ENCODE data around the gene SLC51A.
A peak's percentile ranks its signal among the peaks of the same experiment; 100 is the strongest.
"Not testable (repeated sequence)": the region's sequence is repeated elsewhere in the genome, so short reads cannot be mapped to it uniquely, and the experiment has no call there.

SLC51A gene

GRCh38 chr3:196193736-196194541 is 22.4 kb upstream of the SLC51A start:
- DNase-seq, result no peak

DNA sequence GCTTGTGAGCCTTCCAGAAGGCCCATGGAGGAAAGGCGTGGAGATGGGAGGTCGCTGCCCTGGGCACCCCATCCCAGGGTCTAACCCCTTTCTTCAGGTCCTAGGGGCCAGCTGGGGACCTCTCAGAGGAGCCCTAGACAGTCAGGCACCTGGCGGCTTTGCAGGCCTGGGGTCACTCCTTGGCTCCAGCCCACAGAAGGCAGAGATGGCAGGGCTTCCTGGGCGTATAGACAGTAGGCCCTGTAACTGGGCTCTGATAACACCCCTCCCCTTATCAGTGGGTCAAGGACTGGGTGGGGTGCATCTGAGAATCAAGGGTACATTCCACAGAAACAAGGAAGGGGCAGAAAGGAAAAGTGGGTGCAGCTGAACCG is 21.8 kb upstream of the SLC51A start:
- DNase-seq, result no peak

- no peak for DNase-seq
Observed at GRCh38 chr3:196195664-196196265, 20.6 kb upstream of the SLC51A start.

DNA sequence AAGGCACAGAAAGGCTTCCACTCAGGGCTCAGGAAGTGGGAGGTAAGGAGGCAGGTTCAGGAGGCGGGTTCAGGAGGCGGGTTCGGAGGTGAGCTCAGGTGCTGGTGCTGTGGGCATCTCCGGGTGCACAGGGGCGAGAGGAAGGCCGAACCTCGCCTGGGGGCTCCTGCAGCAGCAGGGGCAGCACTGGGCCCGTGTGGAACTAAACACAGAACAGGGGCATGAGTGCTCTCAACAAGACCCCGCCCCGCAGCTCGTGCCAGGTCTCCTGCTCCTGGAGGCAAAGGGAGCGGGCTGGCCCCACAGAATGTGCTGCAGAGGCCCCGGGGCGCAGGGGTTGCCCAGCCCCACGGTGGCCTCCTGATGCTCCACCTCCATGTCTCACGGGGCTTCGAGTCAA is 18.8 kb upstream of the SLC51A start:
- no peak for DNase-seq

GRCh38 chr3:196198081-196198675 is 18.2 kb upstream of the SLC51A start:
- no peak for DNase-seq

- DNase-seq, result no peak
Observed at GRCh38 chr3:196198771-196199753, 17.3 kb upstream of the SLC51A start.

- DNase-seq, result no peak
Observed at GRCh38 chr3:196202516-196202970, 13.8 kb upstream of the SLC51A start.

DNA sequence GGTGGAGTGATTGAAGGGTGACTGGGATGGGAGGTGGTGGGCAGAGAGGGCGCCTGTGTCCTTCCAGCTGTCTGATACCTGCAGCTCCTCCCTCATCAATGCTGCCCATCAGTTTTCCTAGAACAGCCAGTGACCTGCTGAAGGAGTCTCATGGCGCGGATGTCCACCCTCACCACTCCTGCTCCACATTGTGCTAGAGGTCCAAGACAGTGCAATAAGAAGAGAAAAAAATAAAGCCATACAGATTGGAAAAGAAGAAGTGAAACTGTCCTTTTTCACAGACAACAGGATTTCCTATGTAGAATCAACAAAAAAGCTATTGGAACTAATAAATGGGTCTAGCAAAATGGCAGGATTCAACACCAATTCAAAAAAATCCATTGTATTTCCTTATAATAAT is 12.5 kb upstream of the SLC51A start:
- no peak for DNase-seq

GRCh38 chr3:196205442-196206205 is 10.7 kb upstream of the SLC51A start:
- DNase-seq, result not testable (repeated sequence)

- DNase-seq, result no peak
Observed at GRCh38 chr3:196207159-196207832, 9.0 kb upstream of the SLC51A start.

DNA sequence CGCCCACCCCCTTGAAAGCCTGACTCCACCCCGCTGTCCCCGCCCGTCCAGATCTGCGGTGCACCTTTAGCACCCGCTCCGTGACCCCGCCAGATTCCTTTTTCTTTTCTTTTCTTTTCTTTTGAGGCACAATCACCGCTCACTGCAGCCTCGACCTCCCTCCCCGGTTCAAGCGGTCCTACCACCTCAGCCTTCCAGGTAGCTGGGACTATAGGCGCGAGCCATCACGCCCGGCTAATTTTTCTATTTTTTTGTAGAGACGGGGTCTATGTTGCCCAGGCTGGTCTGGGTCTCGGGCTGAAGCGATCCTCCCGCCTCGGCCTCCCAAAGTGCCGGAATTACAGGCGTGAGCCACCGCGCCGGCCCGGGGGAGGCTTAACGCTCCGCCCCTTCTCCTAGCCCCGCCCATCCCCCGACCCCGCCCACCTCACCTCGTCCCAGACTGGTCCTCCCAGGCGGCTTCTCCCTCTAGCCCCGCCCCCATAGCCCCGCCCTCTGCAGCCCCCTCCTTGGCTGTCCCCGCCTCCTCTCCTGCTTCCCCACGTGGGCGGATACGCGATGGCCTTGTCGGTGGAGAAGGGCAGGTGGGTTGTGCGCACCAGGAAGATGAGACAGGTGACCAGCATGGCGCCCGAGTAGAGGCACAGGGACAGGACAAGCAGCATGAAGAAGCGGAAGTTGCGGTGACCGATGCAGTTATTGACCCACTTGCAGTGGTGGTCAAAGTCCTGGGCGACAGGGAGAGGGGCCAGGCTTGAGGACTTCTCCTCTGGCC is 8.3 kb upstream of the SLC51A start:
- DNase-seq, result peak; percentile 63 to 66

DNA sequence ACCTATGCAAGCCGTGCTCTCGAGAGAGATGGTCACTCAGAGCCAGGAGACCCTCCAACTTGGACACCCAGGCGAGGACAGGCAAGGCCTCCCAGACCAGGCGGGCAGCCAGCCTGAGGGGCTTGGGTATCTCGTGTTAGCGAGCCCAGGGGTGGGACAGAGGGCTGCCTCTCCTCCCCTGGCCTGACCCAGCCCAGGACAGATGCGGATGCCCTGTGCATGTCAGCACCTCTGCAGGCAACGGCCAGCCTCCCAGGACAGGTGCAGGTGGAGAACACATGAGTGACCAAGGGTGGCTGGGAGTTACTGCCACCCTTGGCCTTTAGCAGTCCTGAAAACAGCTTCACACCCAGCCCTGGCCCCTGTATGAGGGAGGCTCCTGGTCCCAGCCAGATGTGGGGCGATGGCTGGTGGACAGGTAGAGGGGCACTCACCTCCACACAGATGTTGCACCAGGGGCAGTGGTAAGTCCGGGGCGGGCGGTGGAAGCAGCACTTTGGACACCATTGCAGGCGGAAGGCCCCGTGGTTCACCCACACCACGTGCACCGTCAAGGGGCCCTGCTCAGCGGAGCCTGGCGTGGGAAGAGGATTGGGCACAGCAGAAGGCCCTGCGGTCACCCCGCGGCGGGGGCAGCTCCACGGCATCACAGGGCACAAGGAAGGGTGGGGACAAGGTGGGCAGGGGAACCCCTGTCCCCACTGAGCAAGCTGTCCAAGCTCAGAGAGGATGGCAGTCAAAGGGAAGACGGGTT is 7.2 kb upstream of the SLC51A start:
- DNase-seq, result no peak

DNA sequence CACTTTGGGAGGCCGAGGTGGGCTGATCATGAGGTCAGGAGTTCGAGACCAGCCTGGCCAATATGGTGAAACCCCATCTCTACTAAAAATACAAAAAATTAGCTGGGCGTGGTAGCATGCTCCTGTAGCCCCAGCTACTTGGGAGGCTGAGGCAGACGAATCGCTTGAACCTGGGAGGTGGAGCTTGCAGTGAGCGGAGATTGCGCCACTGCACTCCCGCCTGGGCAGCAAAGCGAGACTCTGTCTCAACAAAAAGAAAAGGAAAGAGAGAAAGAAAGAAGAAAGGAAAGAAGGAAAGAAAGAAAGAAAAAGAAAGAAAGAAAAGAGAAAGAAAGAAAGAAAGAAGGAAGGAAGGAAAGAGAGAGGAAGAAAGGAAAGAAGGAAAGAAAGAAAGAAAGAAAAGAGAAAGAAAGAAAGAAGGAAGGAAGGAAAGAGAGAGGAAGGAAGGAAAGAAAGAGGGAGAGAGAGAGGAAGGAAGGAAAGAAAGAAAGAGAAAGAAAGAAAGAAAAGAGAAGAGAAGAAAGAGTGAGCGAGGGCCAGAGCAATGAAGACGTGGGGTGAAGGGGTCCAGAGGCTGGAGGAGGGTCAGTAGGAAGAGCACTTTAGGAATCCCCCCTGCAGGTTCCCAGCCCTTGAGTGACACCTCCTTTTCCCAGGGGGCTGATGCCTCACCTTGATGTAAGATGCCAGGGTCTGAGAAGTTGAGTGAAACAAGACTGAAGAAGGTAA is 6.2 kb upstream of the SLC51A start:
- not testable (repeated sequence) for DNase-seq

- no peak for DNase-seq
Observed at GRCh38 chr3:196210673-196211556, 5.4 kb upstream of the SLC51A start, which contains the start of gene ZDHHC19. ZDHHC19 (minus strand) TSS chr3:196211400; CDS start chr3:196211315, 85 bp downstream.

DNA sequence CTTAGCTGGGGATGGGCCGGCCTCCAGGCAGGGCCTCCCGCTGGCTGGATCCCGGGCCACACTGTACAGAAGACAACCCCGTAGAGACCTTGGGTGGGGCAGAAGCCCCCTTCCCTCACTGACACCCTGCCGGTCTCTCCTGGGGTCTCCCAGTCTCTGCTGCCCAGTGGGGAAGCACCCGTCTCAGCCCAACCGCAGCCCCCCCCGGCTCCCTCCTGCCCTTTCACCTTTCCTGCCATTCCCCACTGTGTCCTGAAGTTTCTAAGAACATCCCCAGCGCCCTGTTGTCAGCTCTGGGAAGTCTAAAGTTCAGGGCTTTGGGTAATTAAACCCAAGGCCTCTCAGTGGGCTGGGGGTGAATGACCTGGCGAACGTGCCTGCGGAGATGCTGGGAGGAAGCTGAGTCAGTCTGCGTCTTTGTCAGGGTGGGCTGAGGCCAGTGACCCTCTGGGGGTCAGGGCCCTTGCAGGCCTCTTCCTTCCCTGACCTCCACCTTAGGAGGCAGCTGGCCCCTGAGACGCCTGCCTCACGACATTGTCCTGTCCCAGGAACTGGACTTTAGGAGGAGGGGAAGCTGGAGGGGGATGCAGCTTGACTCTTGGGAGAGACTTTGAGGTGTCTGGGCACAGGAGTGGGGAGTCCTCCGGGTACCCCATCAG is 1.4 kb upstream of the SLC51A start:
- no peak for DNase-seq

- DNase-seq, result no peak
Observed at GRCh38 chr3:196215493-196216020, 777 bp upstream of the SLC51A start.

DNA sequence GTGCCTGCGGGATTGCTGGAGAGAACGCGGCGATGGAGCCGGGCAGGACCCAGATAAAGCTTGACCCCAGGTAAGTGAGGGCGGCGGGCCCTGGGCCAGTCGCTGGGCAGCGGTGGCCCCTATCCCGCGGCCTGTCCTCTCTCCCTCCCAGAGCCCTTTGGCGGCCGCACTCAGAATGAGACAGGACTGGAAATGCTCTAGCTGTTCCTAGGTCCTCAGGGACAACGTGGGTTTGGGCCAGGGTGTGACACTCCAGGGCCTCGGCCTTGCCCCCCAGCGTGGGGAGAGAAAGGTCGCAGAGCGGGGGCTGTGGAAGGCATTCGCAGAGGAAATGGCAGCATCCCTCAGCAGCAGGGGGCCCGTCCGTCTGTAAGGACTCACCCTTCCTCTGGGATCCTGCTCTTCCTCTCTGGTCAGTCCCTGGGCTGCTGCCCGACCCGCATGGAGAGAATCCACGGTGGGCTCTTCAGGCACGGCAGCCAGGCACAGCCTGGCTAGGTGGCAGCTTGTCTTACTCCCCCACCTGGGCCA is 412 bp downstream of the SLC51A start:
- DNase-seq, result no peak
